Ecto neural progenitor cell (in vitro differentiated cells): Measurements from ENCODE around the gene RASA3.
"Not testable (repeated sequence)": the region's sequence is repeated elsewhere in the genome, so short reads cannot be mapped to it uniquely, and the experiment has no call there.

Source experiments
- DNase-seq: peaks from one replicate; pipeline ENCODE4 v3.0.0-alpha.2; 2018; ENCODE audit warnings: low spot score

The RASA3 gene

DNA sequence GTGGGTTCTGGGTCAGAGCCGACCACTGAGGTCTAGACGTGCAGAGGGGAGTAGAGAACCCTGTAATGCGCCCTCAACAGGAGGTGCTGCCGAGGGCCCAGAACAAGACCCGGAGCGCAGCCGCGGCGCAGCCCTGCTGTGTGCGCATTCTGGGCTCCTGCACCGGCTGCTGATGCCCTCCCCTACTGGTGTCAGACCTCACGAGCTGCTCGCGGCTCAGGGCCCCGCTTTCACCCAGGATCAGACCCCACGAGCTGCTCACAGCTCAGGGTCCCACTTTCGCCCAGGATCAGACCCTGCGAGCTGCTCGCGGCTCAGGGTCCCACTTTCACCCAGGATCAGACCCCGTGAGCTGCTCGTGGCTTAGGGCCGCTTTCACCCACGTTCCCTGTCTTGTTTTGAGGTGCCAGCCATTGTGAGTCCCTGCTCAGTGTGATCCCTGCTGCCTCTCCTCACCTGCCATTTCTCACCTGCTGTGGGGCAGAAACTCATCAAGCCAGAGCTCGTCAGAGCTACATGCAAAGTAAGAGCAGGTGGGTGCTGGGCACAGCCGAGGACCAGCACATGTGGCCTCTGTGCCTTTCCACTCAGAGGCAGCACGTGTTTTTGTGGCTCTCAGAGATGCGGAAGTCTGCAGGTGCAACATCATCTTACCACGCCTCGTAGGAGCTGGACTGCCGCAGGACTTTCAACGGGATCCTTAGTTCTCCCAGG, 111.5 kb downstream of the RASA3 start:
- no peak for DNase-seq

DNA sequence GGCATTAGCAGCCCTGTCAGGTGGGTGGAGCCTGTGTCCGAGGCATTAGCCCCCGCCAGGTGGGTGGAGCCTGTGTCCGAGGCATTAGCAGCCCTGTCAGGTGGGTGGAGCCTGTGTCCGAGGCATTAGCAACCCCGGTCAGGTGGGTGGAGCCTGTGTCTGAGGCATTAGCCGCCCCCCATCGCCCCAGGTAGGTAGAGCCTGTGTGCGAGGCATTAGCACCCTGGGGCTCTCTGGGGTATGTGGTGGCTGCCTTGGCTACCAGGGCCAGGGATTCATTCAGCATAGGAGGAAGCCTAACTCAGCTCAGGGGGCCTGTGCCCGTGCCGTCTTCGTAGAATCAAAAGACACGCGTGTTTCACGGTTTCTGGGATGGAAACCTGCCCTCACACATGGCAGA, 112.3 kb downstream of the RASA3 start:
- not testable (repeated sequence) for DNase-seq

DNA sequence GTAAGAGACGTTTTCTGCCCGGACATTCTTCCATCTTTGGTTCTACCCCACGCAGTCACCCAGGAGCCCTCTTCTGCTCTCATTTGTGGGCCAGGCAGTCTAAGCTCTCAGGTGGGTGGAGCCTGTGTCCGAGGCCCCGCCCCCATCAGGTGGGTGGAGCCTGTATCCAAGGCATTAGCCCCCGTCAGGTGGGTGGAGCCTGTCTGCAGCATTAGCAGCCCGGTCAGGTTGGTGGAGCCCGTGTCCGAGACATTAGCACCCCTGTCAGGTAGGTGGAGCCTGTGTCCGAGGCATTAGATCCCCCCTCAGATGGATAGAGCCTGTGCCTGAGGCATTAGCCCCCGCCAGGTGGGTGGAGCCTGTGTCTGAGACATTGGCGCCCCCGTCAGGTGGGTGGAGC, 113.1 kb downstream of the RASA3 start:
- DNase-seq, result no peak

DNA sequence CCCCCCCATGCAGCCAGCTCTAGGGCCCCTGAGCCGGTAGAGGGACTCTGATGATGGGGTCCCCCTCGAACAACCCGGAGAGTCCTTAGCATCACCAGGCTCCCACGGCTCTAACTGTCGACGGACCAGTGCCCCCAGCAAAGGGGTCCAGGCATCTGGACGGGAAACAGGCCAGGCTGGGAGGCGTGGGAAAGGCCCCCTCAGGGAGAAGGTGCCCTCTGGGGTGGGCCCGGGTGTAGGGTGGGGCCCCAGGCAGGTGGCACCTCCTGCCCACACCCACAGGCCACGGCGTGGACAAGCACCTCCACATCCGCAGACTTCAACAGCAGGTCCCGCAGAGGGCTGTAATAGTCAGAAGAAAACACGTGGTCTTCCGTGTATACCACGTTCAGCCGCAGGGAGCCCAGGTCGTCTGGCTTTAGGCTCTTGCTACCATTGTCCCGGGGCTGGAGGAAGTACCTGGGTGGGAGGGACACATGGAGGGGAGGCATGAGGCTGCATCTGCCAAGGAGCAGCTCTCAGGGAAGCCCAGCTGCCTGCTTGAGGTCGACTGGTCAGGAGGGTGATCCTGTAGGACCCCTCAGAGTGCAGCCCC, 113.9 kb downstream of the RASA3 start:
- no peak for DNase-seq

DNA sequence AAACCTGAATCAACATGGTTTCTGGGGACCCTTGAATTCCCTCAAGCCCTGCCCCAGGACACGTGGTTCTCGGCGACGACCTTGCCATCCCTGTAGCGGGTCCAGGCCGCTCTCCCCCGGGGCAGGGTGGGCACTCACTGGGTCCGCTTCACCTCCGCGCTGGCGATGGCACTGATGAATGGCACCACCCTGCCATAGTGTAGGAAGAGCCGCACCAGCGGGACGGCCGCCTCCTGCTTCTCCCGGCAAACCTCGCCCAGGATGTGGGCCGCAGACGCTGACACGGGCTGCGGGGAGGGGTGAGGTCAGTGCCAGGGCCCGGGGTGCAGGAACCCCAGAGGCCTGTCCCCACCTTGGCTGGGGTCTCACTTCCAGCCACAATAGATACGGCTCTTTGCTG, 114.5 kb downstream of the RASA3 start:
- no peak for DNase-seq

DNA sequence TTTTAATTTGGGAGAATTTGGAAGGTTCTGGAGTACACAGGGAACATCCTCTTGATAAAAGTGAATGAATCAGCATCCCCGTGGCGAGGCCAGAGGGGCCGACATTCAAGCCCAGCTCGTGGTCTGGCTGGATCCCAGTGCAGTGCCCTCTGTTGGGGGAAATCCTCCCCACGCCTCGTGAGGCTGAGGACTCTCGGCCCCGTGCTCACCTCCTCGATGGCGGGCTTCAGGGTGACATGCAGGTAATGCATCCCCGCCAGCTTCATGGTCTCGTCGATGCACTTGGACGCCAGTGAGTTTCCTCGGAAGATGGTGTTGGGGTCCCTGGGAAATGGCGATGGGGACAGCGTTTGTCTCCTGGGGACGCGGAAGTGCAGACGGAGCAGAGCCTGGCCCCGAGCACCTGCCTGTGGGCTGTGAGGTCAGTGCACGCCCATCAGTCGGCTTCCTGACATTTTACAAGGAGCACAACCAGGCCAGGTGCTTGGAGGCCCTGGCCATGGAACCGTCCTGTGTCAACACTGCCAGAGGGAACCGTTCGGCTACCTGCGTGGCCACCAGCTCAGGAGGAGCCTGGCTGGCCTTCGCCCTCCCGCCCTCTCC, 115.3 kb downstream of the RASA3 start:
- no peak for DNase-seq

DNA sequence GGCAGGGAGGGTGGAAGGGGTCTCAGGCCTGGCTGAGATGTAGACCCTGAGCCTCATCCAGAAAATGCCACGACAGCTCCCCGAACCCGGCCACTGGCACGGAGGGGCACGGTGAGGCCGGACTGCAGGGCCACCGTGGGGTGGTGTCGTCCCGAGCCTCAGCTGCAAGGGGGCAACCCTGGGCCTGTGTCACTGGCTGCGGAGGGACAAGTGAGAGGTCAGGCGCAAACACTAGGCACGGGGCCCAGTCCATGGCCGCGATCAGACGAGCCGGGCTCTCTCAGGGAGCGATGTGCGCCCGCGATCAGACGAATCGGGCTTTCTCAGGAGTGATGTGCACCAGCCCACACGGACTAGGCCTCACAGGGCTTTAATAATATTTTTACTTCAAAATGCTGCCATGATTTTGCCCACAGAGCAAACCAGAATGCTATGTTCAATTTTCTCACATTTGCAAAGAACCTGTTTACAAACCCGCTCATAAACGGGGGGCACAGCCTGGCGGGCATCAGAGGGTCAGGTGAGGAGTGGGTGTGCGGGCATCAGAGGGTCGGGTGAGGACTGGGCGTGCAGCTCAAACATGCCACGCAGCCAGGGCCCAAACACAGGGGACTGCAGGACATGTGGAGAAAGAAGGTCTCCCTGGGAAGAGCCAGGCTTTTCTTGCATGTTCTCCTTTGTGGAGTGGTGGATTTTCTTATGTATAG, 115.9 kb downstream of the RASA3 start:
- DNase-seq, result no peak

DNA sequence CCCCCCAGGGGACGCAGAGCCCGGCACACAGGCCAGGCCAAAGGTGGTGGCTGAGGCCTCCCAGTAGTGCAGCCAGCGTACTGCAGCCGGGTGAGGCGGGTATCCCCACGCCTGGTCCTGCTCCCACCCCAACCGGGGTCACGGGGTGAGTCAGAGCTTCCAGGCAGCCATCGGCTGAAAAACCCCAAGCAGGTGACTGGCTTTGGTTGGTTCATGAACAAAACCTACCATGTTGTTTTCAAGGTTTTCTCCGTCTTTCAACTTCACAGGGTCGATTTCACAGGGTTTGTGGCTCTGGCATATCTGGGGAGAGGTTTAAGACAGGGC, 116.5 kb downstream of the RASA3 start:
- DNase-seq, result no peak

DNA sequence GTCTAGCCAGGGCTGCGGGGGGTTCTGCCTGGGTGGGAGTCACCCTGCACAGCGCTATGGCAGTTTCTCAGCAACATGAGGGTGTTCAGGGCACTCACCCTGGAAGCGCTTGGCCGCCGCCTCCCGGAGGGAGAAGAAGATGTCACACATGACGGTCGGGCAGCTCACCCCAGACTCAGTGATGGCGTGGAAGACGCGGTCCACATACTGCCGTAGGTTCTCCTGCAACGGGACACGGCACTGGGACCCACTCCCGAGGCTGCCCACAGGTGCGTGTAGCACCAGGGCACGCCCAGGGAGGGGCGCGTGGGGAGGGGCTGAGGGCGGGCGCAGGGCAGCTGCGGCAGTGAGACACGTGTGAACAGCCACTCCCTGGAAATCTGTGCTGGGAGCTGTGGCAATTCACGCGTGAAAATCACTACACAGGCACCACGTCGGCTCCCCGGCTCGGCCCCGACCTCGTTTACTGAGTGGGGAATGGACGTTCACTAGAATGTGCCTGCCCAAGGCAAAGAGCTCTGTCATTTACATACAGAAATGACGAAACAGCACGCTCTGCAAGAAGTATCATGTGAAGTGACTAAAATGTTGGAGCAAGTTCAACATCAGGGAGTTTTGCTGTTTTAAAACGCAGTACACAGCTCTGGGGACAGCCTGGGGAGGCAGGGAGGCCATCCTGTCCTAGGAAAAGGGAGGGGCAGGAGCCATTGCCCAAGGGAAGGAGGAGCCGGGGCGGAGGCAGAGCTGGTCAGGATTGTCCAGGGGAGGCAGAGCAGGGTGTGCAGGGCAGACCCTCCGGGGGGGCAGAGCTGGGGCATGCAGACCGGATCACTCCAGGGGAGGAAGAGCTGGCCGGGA, 117.1 kb downstream of the RASA3 start:
- DNase-seq, result no peak

DNA sequence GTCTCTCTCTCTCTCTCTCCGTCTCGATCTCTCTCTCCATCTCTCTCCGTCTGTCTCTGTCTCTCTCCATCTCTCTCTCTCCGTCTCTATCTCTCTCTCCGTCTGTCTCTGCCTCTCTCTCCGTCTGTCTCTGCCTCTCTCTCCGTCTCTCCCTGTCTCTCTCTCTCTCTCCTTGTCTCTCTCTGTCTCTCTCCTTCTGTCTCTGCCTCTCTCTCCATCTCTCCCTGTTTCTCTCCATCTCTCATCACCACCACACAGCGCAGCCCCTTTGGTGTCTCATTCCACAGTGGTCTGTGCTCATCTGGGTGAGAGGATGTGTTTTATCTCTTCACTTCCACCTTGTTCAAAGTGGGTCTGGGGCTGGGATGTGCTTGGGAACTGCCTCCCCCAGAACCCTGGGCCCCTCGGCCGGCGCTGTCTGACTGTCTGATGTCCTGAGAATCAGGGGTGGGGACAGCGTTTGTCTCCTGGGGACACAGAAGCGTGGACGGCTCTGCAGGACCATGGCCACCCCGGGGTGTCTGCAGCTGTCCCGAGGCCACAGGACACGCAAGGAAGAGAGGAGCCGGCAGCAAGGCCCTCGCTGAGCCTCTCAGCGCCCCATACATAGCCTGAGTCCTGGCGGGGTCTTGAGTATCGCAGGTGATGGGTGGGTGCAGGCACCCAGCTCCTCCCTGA, 118.3 kb downstream of the RASA3 start:
- no peak for DNase-seq

DNA sequence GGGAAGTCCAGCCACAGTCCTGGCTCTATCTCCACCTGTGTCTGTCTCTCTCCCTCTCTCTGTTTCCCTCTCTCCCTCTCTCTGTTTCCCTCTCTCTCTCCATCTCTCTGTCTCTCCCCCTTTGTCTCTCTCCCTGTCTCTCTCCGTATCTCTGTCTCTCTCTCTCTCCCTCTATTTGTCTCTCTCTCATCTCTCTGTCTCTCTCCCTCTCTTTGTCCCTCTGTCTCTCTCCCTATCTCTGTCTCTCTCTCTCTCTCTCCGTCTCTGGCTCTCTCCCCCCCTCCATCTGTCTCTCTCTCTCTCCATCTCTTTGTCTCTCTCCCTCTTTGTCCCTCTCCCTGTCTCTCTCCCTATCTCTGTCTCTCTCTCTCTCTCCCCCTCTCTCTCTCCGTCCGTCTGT, 119.1 kb downstream of the RASA3 start:
- DNase-seq, result no peak

DNA sequence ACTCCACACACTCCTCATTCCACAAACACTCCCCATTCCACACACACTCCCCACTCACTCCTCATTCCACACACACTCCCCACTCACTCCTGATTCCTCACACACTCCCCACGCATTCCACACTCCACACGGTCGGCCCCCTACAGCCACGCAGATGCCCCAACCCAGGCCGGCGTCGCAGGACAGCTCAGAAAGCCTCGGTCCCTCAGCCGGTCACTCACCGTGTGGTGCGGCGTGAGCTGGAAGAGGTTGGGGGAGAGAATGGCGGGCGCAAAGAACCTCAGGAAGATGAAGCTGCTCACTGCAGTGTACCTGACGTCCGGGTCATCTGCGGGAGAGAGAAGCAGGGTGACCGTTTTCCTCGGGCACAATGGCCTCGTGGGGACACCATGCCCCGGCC, 119.5 kb downstream of the RASA3 start:
- no peak for DNase-seq

DNA sequence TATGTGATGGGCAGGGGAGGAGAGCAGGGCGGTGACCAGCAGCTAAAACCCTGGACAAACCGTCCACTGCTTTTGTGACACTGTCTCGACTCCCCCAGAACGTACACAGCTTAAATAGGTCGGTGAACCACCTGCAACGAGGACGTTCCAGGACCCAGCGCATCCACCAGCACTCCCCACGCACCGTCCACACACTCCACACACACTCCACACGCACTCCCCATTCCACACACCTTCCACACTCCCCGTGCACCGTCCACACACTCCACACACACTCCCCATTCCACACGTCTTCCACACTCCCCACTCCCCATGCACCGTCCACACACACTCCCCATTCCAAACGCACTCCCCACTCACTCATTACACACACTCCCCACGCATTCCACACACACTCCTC, 120.3 kb downstream of the RASA3 start:
- DNase-seq, result no peak

DNA sequence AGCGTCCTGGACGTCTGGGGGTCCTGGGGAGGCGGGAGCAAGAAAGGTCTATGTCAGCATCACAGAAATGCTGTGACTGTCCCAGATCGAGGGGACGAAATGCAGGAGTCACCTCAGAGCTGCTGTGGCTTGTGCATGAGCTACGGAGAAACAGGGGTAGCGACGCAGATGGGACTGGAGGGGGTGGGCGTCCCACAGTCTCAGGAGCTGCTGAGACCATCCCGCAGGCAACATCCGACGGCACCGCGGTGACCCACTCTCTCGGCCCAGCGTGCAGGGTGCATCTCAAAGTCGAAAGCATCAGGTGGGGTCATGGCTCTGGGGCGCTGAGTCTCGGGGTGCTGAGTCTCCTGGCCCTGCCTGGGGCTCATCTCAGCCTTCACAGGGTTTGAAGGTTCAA, 121.2 kb downstream of the RASA3 start:
- DNase-seq, result no peak

DNA sequence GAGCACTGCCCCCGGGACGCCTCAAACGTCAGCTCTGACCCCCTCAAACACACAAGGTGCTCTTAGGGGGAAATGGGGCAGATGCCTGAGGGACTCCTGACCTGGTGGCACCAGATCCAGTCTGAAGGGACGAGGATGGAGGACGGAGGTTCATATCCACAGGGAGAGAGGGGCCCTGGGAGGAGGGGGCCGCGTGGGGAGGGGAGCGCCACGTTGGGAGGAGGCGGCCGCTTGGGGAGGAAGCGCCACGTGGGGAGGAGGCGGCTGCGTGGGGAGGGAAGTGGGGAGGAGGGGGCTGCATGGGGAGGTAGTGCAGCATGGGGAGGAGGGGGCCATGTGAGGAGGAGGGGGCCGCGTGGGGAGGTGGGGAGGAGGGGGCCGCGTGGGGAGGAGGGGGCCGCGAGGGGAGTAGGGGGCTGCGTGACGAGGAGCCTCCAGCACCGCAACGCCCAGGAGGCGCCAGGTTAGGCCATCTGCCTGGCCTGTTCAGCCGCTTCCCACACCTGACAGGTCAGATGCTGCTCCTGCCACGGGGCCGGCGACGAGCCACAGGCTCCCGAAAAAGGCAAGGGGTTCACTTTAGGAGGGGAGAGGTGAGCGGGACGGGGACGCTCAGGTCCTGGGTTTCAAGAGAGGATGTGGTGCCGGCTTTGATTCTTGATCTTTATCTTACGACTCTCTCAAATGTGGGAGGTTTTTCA, 121.9 kb downstream of the RASA3 start:
- DNase-seq, result no peak

DNA sequence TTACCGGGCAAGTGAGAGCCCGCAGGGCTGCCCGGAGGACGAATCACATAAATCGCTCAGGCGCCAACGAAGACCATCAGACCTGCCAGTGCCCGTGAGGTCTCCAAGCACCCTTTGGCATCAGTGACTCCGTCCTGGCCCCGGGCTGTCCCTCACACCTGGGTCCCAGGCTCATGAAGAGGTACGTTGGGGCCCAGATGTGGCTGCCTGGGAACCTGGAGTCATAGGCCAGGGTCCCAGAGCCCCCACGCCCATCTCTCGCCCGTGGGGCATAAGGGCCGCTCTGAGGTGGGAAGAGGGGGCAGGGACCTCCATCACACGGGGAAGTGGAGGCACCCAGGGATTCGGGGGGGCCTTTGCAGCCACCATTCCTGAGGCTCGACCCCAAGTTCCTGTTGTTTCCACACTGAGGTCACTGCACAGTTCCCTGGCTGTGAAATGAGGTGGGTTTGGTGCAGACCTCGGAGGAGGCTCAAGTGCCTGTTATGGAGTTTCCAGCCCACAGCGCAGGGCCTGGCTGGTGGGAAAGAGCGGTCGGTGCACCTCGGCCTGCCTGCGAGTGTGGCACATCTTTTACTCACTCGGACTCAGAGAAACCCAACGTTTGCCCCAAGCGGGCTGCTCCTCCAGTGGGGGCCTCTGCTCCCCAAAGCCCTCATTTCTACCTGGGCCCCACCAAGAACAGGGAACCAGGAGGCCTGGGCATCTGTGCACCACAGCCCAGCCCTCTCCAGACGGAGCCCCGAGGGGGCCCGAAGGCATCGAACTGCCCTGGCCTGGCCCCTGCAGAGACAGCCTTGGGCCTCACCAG, 122.6 kb downstream of the RASA3 start:
- DNase-seq, result no peak

DNA sequence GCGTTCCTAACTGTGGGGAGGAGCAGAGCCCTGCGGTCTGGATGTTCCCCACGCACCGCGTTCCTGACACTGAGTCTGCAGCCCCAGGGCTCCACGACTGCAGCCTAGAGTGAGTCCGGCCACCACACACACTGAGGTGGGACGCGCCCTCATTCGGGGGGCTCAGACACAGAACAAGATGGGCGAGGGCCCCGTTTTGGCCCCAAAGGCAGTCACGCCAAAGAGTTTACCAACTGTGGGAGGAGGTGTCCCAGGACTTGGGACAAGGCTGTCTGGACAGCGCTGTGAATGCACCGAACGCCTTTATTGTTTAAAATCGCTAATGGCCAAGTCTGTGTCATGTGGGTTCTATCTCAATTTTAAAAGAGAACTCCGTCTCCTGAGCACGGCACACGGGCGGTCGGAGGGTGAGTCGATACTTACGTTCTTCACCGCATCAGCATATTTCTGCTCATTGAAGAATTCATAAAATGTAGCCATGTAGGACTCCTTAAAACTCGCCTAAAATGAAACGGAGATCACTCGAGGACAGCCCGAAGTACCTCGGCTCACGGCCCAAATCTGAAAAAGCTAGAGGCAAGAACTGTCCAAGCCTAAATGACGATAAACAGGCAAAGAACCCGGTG, 123.3 kb downstream of the RASA3 start:
- no peak for DNase-seq

DNA sequence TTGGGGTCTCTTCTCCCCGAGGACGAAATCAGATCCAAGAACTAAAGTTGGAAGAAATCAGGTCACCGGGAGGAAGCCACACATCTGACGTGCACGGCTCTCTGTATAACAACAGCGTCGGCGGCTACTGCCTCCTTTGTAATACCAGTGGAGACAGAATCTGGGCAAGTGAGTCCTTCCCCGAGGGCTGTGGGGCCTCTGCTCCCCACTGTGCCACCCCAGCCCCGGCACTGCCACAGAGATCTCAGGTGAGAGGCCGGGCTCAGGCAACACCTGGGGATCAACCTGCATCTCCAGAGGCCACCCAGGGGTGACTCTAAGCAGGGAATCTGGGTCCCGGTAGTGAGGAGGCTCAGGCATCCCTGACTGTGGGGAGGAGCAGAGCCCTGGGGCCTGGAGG, 124.9 kb downstream of the RASA3 start:
- DNase-seq, result no peak

DNA sequence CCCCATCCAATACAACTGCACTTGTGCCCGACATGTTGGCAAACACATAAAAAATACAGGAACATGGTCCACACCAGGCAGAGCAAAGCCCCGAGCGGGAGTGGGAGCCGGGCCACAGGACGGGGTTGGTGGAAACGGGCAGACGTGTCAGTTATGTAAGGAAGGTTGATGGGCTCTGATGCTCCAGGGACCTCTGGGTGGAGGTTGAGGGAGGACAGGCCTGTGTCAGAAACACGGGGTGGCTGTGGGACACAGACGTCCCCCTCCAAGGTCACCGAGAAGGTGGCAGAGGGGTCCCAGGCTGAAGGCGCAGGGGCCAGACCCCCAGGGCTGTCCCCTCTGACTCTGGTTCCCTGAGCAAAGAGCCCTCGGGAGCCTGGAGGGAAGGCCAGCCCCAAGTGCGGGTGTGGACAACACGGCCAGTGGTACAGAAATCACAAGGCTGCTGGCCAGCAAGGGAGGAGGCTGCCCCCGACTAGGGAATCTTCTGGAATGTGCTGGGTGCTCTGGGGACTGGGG, 127.2 kb downstream of the RASA3 start:
- no peak for DNase-seq
